Measurements from ENCODE around the gene JARID2.

JARID2 gene

DNA sequence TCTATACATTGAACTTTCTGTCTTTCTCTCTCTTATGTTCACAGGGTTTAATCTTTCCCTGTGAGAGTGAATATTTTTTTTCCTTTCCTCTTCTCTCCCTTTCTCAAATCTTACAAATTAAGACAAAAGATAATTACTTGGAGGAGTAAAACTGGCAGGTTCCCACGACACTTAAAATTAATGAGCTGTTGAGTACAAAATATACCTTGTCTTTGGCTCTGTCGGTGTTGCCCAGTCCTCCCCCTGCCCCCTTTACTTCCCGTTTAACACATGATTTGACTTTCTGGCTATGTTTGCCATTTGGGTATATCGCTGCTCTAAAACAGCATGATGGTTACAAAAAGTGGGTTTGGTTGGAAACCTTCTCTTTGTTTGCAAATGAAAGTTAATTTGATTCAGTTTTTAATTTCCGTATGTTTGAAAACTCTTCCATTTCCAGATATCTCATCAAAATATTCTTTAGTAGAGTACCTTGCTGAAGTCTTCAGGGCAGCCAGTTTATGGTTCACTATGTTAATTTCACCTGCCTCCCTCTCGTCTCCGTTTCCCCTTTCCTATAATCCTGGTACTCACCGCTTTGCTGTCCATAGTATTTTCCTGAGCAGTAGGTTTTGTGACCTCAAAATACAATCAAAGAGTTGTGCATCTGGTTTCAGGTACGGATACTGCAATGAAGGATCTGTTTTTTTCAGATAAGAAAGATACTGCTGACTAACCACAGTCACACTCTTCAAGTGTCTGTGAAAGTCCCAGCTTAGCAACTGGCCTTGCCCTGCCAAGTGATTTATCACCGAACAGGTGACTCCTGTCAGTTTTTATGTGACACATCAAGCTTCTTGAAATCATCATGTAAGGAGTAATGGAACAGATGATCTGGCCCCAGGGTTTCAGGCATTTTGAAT, 235.8 kb downstream of the JARID2 start:
- H3K4me3 ChIP-seq (ENCODE audit: low read depth, low read length), result no peak overlapping the region
- DNase-seq (ENCODE audit: low read depth), result no peak
- TF ChIP-seq, protein P1, sequence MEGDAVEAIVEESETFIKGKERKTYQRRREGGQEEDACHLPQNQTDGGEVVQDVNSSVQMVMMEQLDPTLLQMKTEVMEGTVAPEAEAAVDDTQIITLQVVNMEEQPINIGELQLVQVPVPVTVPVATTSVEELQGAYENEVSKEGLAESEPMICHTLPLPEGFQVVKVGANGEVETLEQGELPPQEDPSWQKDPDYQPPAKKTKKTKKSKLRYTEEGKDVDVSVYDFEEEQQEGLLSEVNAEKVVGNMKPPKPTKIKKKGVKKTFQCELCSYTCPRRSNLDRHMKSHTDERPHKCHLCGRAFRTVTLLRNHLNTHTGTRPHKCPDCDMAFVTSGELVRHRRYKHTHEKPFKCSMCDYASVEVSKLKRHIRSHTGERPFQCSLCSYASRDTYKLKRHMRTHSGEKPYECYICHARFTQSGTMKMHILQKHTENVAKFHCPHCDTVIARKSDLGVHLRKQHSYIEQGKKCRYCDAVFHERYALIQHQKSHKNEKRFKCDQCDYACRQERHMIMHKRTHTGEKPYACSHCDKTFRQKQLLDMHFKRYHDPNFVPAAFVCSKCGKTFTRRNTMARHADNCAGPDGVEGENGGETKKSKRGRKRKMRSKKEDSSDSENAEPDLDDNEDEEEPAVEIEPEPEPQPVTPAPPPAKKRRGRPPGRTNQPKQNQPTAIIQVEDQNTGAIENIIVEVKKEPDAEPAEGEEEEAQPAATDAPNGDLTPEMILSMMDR (conservative IDR thresholded peaks at IDR 0.05; ENCODE audit: low read depth, low read length), result no peak

- TF ChIP-seq, protein P1 (conservative IDR thresholded peaks at IDR 0.05; ENCODE audit: low read depth, low read length), result no peak
- no peak overlapping the region for H3K4me3 ChIP-seq (ENCODE audit: low read depth, low read length)
- DNase-seq (ENCODE audit: low read depth), result no peak
Observed at GRCh38 chr6:15483060-15483459, 237.2 kb downstream of the JARID2 start.

GRCh38 chr6:15484140-15484539, 238.3 kb downstream of the JARID2 start:
- no peak for DNase-seq (ENCODE audit: low read depth)
- no peak overlapping the region for H3K4me3 ChIP-seq (ENCODE audit: low read depth, low read length)
- TF ChIP-seq, protein P1 (conservative IDR thresholded peaks at IDR 0.05; ENCODE audit: low read depth, low read length), result no peak

GRCh38 chr6:15484821-15485220, 239.0 kb downstream of the JARID2 start:
- TF ChIP-seq, protein P1 (conservative IDR thresholded peaks at IDR 0.05; ENCODE audit: low read depth, low read length), result no peak
- no peak for DNase-seq (ENCODE audit: low read depth)
- H3K4me3 ChIP-seq (ENCODE audit: low read depth, low read length), result no peak overlapping the region

- DNase-seq (ENCODE audit: low read depth), result no peak
- TF ChIP-seq, protein P1 (conservative IDR thresholded peaks at IDR 0.05; ENCODE audit: low read depth, low read length), result no peak
Observed at GRCh38 chr6:15485936-15486335, 240.1 kb downstream of the JARID2 start.

GRCh38 chr6:15487262-15487661, 241.4 kb downstream of the JARID2 start:
- no peak for DNase-seq (ENCODE audit: low read depth)
- no peak overlapping the region for H3K4me3 ChIP-seq (ENCODE audit: low read depth, low read length)
- TF ChIP-seq, protein P1 (conservative IDR thresholded peaks at IDR 0.05; ENCODE audit: low read depth, low read length), result no peak

More at GRCh38 chr6:15485936-15486335, 240.1 kb downstream of the JARID2 start:
- H3K4me3 ChIP-seq (ENCODE audit: low read depth, low read length), result no peak overlapping the region
